HG02610 (cell line): ENCODE results near the gene ANKRD44.
"Not testable (repeated sequence)": the region's sequence is repeated elsewhere in the genome, so short reads cannot be mapped to it uniquely, and the experiment has no call there.

Source experiments
- ATAC-seq: cut with Tn5 transposase; IDR thresholded peaks from one replicate; pipeline ENCODE4 v1.9.1; 2021; ENCODE audit warnings: mild to moderate bottlenecking, moderate library complexity; ENCODE audit not compliant: unreplicated experiment

Gene ANKRD44

DNA sequence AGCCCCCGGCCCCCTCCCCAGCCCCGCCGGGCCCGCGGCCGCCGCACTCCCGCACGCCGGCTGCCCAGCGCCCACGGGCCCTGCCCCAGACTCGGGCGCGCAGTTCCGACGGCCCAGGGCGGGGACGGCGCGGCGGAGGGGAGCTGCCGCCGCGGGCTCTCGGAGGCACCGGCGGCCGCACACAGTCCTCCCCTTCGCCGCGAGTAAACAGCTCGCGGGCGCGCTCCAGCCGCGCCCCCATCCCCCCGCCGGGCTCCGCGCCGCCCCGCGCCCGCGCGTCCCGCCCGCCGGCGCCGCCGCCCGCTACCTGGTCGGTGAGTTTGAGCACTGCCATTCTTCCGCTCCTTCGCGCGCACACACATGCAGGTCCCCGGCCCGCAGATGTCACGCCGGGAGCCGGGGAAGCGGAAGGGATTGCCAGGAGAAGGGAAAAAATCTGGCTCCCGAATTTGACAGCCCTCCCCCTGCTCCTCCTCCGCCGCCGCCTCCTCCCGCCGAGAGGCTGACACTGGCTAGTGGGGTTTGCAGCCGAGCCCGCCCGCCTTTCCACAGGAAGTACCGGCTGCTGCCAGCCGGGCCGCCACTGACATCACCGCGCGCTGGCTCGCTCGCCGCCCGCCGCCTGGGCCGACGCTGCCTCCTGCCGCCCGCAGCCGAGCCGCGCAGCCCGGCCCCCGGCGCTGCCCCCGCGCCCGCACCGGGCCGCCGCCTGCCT lies at the start of gene ANKRD44:
TSS of gene ANKRD44 (minus strand) at position 510 of the 715 bp plus-strand sequence. CDS start at position 334, 176 bp downstream.
- peak; percentile 77 for ATAC-seq

DNA sequence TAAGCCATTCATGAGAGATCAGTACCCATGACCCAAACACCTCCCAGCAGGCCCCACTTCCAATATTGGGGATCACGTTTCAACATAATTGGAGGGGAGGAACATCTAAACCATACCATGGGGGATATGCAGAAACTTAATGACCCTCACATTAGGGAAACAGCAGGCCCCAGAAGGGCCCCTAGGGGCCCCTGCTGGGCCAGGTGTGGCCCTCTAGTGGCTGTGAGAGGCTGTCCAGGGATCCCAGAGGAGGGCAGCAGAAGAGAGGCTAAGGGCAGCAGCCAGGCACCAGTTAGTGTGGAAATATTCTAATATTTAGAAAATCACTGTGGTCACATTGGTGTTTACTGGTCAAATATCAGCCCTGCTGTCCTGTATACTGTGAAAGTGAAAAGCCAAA lies 49.3 kb upstream of the ANKRD44 start:
- no peak for ATAC-seq

DNA sequence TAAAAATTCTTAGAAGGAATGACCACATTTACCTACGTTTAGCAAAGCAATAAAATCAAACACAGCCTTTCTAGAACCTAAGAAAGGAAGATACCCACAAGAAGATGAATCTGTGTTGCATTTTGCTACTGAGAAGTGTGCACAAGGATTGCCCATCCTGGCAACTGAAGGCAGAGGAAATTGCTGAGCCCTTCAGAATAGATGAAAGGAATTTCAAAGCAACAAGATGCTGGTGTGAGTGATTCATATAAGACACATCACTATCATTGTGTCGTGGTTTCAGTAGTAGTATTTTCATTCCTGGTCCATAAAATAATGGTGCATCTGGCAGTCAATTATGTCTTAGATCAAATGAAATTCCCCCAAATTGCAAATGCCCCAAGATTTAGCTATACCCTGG lies 48.4 kb upstream of the ANKRD44 start:
- ATAC-seq: no peak

DNA sequence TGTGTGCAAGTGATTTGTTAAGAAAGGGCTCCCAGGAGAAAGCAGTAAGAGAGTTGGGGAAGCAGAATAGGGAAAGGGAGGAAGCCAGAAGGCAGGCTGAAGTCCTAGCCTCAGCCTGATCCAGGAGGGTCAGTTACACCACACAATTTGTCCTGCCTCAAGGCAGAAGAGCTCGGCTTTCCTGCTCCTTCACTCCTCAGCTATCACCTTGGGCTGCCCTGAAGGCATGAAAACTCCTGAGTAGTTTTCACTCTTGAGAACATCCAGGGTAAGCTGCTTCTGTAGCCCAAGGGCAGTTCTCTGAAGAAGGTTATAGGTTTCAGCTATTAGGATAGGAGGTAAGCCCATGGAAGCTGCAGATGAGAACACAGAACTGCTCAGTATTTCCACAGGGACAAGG lies 47.4 kb upstream of the ANKRD44 start:
- no peak for ATAC-seq

DNA sequence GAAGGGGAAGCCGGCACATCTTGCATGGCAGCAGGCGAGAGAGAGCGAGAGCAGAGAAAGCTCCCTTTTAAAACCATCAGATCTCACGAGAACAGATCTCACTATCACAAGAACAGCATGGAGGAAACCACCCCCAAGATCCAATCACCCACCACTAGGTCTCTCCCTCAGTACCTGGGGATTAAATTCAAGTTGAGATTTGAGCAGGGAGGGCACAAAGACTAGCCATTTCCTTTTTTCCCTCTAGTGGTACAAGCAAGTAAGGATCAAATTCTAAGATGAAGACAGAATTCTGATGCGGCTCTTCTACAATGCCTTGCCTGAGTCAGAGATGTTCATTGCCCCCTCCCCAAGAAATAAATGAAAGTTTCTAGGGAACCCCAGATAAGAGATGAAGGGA lies 45.6 kb upstream of the ANKRD44 start:
- ATAC-seq: no peak

DNA sequence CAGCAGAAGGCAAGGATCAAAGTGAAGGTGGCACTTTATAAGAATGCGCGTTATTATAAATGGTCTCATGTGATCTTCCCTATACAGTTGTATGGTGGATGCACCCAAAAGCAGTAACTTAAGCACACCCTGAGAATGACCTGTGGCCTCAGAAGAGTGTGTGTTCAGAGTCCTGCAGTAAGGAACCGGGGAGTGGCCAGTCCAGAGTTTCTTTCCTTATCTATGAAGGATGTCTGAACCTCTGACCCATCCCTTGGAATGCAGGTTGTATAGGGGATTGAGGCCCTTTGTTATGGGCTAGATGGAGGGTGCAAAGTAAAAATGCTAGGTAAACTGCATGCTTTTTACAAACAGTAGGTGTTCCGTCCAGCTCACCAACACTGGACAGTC lies 43.6 kb upstream of the ANKRD44 start:
- no peak for ATAC-seq

DNA sequence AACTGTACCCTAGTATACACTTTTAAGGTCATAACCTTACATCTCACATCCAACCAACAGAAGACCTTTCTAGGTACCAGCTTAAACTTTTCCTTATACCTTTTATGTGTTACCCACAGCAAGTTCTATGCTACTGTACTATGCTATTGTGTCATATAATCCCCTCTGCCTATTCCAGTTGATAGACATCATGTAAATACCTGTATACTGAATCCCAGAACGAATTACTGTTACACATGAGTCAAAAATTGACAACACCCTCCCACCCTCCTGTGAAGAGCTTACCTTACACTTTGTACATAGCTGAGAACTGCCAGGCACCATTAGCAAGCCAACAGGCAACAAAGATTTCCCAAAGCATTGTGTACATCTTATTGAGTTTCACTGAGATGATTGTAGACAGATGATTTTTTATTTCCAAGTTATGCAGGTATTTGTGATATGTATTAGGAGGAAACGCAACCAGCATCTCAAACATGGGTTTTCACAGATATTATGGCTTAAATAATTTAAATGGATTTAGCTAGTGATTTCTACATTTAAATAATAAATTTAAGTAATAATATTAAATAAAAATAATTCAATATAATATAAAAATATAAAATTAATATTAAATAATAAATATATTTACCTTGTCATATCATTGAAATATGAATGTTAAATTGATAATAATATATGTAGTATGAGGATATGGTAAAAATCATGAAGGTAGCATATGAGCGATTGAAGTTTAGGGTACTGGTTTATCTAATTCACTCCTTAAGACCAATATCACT lies 43.0 kb upstream of the ANKRD44 start:
- no peak for ATAC-seq

DNA sequence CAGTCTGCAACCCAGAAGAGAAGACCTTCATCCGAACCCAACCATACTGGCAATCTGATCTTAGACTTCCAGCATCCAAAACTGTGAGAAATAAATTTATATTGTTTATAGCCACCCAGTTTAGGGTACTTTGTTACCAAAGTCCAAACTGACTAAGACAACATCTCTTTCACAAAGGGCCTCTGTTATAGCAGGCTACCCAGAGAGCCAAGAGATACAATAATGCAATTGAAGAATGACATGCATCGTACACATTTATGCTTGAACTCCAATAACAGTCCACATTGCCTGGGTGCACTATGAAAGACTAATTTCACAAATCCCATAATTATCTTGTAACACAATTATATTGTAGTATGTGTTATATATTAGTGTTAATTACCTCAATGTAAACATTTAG lies 39.1 kb upstream of the ANKRD44 start:
- ATAC-seq: no peak

DNA sequence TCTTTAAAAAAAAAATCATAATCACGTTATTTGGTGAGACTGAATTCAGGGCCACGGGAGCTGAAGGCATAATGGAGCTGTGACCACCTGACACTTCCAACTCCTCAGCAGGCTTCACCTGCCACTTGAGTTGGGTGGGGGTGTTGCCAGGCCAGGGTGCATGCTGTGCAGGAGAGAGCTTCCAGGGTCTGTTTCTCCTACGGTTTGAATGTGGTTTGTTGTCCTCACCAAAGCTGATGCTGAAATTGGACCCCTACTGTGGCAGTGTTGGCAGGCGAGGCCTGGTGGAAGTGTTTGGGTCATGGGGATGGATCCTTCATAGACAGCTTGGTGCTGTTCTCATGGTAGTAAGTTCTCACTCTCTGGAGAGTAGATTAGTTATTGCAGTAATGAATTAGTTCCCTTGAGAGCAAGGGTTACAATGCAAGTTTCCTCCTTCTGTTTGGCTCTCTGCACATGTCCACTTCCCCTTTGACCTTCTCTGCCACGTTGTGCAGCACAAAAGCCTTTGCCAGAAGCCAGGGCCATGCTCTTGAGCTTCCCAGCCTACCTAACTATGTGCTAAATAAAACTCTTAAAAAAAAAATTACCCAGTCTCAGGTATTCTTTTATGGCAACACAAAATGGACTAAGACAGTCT lies 38.3 kb upstream of the ANKRD44 start:
- no peak for ATAC-seq

DNA sequence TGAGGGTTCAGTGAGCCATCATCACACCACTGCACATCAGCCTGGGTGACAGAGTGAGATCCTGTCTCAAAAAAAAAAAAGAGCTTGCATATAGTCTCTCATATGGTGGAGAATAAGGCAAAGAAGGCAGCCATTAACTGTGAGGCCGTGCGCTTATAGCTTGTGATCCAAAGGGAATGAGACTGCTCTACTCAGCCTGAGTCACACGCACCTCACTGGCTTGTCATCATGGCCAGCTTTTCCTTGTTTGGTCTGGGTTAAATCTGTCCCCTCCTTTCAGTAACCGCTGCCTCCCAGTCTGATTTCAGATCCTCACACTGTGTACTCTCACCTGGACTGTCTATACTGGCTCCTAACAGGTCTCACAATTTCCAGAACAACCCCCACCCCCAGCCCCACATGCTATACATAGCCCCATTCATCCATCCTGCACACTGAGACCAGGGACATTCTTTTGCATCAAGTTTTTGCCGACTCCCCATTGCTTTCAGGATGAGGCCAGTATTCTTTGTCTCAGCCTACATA lies 35.3 kb upstream of the ANKRD44 start:
- ATAC-seq: no peak

DNA sequence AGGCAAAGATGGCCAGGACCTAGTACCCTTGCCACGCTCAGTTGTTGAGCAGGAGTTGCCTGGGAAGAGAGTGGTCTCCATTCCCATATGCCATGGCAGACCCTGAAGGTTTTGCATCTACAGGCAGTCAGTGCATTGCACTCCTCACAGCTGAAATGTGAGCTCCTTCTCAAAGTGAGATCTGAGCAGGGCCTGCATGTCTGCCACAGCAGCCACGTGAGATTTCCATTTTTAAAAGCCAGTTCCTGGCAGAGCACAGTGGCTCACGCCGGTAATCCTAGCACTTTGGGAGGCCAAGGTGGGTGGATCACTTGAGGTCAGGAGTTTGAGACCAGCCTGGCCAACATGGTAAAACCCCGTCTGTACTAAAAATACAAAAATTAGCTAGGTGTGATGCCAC lies 33.4 kb upstream of the ANKRD44 start:
- not testable (repeated sequence) for ATAC-seq

DNA sequence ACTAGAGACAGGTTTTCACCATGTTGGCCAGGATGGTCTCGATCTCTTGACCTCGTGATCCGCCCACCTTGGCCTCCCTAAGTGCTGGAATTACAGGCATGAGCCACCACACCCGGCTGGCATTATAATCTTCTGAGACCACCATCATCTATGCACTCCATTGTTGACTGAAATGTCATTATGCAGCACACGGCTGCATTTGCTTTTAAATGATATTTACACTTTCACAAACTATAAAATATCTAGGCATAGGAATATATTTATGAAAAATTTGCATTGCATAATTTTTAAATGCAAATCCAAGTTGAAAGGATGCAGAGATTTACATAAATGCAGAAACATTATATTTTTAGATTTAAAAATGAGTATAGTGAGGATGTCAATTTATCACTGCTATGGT lies 30.0 kb upstream of the ANKRD44 start:
- ATAC-seq: no peak

DNA sequence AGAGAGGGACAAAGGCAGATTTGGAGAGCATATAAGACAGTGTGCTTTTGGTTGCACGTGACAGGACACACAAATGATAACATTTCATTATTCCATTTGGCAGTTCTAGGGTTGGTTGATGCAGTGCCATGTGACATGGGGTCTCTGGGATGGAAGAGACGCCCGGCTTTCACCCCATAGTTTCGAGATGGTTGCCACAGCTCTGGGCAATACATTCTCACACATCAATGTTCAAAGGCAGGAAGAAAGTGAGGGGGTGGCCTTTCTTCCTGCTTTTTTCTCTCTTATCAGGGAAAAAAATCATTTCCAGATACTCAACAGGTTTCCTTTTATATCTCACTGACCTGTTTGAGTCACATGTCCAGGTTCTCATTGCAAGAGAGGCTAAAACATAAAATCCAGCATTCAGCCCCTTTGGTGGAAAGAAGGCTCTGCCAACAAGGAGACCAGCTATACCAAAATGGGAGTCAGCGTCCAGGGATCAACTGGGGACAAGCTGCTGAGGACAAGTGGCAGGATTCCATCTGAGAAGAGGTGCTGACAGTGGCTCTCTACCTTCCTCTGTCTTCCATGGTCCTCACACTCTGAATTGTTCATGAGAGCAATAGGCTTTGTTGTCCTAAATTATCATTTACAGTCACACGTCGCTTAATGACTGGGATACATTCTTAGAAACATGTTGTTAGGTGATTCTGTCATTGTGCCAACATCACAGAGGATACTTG lies 29.1 kb upstream of the ANKRD44 start:
- no peak for ATAC-seq

DNA sequence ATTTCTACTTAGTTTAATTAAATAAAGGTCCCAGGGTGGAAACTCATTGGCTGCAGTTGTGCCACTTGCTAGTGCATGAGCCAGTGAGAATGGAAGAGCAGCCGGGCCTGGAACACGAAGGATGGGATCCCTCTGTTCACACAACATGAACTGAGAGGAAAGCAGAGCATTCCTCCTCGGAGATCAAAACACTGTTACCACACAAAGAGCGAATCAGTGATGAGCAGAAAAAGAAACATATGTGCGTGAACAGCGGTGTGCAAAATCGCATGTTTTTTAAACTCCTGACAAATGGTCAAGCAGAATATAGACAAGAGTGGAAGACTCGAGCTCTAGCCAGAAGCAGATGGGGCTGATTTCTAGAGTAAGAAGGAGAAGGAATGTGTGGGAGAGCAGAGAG lies 28.4 kb upstream of the ANKRD44 start:
- no peak for ATAC-seq

DNA sequence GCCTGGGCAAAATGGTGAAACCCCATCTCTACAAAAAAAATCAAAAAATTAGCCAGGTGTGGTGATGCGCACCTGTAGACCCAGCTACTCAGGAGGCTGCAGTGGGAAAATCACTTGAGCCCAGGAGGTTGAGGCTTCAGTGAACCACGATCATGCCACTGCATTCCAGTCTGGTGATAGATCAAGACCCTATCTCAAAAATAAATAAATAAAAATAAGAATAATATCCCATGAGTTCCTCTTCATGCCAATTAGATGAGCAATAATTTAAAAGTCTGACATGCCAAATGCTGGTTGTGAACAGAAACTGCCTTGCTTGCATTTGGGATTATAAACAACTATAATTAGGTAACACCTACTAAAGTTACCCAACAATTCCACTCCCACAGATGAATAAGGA lies 22.1 kb upstream of the ANKRD44 start:
- ATAC-seq: no peak

DNA sequence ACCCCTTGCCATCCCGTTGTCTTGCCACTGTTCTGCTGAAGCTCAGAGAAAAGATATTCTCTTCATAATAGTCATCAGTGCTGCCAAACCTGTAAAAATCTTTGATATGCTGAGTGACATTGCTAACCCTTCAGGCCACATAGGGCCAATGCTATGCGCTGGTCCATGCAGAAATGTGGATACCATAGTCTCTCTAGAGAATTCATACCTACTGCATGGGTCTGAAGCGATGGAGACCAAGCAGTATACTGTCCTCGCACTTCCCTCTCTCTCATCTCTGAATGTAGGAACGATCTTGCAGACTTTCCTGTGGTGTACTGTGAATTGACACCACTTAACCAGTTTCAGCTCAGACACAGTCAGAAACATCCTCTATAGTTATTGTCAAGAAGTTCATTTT lies 17.9 kb upstream of the ANKRD44 start:
- ATAC-seq: no peak

DNA sequence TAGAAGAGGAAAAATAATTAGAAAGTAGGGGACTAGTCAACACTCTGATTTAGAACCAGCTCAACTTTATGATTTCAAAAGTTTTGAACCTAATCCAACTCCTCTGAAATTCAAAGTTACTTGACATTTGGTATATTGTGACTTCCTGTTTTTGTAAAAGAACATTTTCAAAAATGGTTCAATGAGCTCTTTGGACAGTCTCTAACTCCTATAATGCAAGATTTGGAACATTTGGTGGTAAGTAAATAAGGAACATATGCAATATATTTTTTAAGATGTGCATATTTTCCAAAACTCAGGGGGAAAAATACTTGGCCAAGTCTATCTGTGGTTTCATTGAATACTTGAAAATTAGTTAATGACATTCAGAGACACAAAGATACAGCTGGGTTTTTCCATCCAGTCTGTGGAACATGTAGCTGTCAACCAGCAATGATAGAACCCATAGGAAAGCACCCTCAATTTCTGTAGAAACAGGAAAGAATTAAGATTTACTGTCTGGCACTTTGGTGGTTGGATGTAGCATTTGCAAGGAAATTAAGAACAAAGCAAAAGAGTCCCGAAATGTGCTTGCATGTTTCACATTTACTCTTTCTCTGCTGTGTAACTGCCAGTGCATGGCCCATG lies 17.0 kb upstream of the ANKRD44 start:
- no peak for ATAC-seq

DNA sequence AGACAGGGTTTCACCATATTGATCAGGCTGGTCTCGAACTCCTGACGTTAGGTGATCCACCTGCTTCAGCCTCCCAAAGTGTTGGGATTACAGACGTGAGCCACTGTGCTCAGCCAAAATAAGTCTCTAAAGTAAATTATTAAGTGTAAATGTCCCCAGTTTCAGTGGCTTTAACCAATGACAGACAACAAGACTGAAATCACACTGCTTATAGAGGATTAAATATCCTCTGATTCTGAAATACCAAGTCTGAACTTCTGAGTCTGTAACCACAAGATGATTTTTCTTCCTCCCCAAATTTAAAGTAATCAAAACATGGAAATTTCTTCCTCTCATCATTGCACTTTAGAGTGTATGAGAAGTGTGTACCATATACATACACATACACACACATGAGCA lies 16.5 kb upstream of the ANKRD44 start:
- no peak for ATAC-seq

DNA sequence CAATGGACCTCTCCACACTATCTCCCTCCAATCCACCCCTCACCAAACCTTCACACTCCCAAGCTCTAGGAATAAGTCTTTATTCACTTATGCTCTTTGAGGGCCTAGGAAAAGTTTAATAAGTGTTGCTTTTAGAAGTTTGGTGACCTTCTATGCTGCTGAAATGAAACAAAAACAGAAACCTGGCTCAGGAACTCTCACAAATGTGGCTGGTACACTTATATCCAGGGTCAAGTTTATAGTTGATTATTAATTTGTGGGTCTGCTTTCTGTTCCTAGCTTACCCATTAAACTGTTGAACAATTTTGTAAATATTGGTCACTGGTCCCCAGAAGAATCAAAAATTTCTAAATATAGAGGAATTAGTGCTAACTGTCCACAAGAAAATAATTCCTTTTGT lies 14.2 kb upstream of the ANKRD44 start:
- peak; percentile 59 for ATAC-seq
